A673 (cell line): ENCODE data around the gene PGBD5. TPM values are rescaled to one million over a fixed set of nuclear protein-coding genes. Genes with fewer than 3 reads are reported as not detected.

Experiments
- BruUV-seq: library from RNA; stranded (reverse); fragments of 400-500 nt; replicated peaks from 2 replicates; lab custom pipeline; 2021; lab: Mats Ljungman, UMichigan
- CTCF ChIA-PET: fragments of 300-600 bp; sonication (Branson Sonifier 250); formaldehyde crosslinking; loops from one replicate; lab custom pipeline; 2022; ENCODE audit warnings: antibody characterized with exemption; lab: Charles Lee
- POLR2A ChIA-PET: fragments of 300-600 bp; sonication (Branson Sonifier 250); formaldehyde crosslinking; loops from one replicate; lab custom pipeline; 2022; ENCODE audit warnings: antibody characterized with exemption; ENCODE audit not compliant: low non-redundant PET; lab: Charles Lee
- DNase-seq: peaks from one replicate; pipeline ENCODE4 v3.0.0-alpha.2; 2015; ENCODE audit warnings: low spot score
- H3K27ac ChIP-seq: fragments of 200-600 bp; sonication (generic); 2 replicates; pipeline ENCODE4 v1.5.1; 2016; ENCODE audit warnings: mixed run types, low read depth, mild to moderate bottlenecking, mixed read lengths, antibody characterized with exemption, low read length; ENCODE audit not compliant: poor library complexity, severe bottlenecking
- H3K27me3 ChIP-seq: fragments of 200-600 bp; sonication (generic); replicated peaks from 2 replicates; pipeline ENCODE4 v1.6.1; 2017; ENCODE audit warnings: mixed run types, low read depth, mild to moderate bottlenecking, mixed read lengths, antibody characterized with exemption, low read length; ENCODE audit not compliant: insufficient read depth, poor library complexity
- H3K36me3 ChIP-seq: fragments of 200-600 bp; sonication (generic); 2 replicates; pipeline ENCODE4 v1.6.1; 2016; ENCODE audit warnings: mixed run types, mild to moderate bottlenecking, mixed read lengths, antibody characterized with exemption, low read length; ENCODE audit not compliant: insufficient read depth, poor library complexity, severe bottlenecking
- H3K4me1 ChIP-seq: fragments of 200-600 bp; sonication (generic); 2 replicates; pipeline ENCODE4 v1.6.1; 2017; ENCODE audit warnings: mixed run types, mild to moderate bottlenecking, mixed read lengths, antibody characterized with exemption, low read length; ENCODE audit not compliant: insufficient read depth, poor library complexity, severe bottlenecking
- H3K4me3 ChIP-seq: fragments of 200-600 bp; sonication (generic); 2 replicates; pipeline ENCODE4 v1.5.1; 2016; ENCODE audit warnings: low read depth, mixed run types, mild to moderate bottlenecking, mixed read lengths, low read length; ENCODE audit not compliant: poor library complexity, severe bottlenecking
- H3K9me3 ChIP-seq: fragments of 200-600 bp; sonication (generic); 2 replicates; pipeline ENCODE4 v1.6.1; 2016; ENCODE audit warnings: mixed run types, low read depth, mild to moderate bottlenecking, mixed read lengths, antibody characterized with exemption, low read length; ENCODE audit not compliant: poor library complexity, severe bottlenecking
- EZH2 ChIP-seq: fragments of 200-600 bp; sonication (generic); IDR thresholded peaks from 2 replicates; pipeline ENCODE4 v1.6.1; 2017; ENCODE audit warnings: borderline replicate concordance, low read depth, mild to moderate bottlenecking, mixed read lengths, antibody characterized with exemption, low read length; ENCODE audit not compliant: poor library complexity, severe bottlenecking
- intact Hi-C: fragments of 100-400 bp; cut with micrococcal nuclease; formaldehyde crosslinking; loops from one replicate; pipeline ENCODE4 v1.10.0; 2022; ENCODE audit not compliant: unreplicated experiment
- total RNA-seq: library from RNA; stranded (reverse); gene quantifications from 2 replicates; pipeline ENCODE4 v1.2.3, GENCODE V29; 2021
- TF ChIP-seq, protein P1 (sequence below): fragments of 300-800, 200-600 bp; sonication (generic); conservative IDR thresholded peaks from 2 replicates; pipeline ENCODE4 v1.5.1; 2017; ENCODE audit warnings: low read depth, mild to moderate bottlenecking, antibody characterized with exemption, low read length, moderate library complexity, mixed read lengths

PGBD5 gene
- total RNA-seq, 1 experiment from 2014 or later: 0.52 TPM

DNA sequence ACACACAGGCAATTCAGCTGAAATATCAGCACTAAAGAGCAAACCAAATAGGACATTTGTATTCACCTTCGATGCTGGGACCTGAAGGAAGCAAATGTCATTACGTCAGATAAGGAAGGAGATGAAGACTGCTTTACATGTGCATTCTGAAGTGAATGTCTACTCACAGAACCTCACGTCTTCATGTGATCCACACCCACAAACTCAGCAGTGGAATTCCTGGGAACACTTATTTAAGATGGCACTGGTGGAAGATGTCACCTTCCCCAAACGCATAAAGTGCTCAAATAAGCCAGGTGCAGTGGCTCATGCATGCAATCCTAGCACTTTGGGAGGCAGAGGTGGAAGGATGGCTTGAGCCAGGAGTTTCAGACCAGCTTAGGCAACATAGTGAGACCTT, 11.4 kb downstream of the PGBD5 start:
- Histone ChIP-seq H3K4me3 (no peak overlapping the region), H3K27ac (no peak overlapping the region), H3K4me1 (no peaks in the 10 kb centered on the region), H3K27me3 (peaks cover 49% of the 10 kb centered on the region), H3K9me3 (no peaks in the 10 kb centered on the region), H3K36me3 (no peaks in the 10 kb centered on the region)
- no peak for DNase-seq
- intact Hi-C loops: no loop called here
- TF ChIP-seq, protein P1, sequence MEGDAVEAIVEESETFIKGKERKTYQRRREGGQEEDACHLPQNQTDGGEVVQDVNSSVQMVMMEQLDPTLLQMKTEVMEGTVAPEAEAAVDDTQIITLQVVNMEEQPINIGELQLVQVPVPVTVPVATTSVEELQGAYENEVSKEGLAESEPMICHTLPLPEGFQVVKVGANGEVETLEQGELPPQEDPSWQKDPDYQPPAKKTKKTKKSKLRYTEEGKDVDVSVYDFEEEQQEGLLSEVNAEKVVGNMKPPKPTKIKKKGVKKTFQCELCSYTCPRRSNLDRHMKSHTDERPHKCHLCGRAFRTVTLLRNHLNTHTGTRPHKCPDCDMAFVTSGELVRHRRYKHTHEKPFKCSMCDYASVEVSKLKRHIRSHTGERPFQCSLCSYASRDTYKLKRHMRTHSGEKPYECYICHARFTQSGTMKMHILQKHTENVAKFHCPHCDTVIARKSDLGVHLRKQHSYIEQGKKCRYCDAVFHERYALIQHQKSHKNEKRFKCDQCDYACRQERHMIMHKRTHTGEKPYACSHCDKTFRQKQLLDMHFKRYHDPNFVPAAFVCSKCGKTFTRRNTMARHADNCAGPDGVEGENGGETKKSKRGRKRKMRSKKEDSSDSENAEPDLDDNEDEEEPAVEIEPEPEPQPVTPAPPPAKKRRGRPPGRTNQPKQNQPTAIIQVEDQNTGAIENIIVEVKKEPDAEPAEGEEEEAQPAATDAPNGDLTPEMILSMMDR: no peak
- no peak for TF ChIP-seq EZH2
- no TSS peak for BruUV-seq
- ChIA-PET CTCF (no interaction called here), POLR2A (no interaction called here)

DNA sequence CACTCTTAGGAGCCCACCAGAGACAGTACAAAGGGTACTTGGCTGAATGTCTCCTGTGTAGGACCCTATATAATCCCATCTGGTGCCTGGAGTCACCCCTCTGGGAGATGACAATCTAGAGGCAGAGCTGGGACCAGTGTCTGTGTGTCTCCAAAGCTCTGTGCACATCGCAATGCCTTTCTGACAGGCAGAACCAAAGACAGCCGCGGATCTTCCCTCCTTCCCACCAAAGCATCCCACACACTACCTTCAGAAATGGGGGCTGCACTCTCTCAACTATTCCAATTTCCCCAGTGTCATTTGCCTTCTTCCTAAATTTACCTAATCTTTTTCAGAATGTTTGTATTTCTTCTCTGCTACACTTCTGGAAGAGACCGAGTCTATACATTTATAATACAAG, 12.0 kb downstream of the PGBD5 start:
- H3K27ac ChIP-seq: no peak overlapping the region
- no peak for DNase-seq
- POLR2A ChIA-PET: no interaction called here
- no peaks in the 10 kb centered on the region for H3K4me1 ChIP-seq
- TF ChIP-seq EZH2: no peak
- TF ChIP-seq, protein P1: no peak
- intact Hi-C loops: no loop called here
- no peaks in the 10 kb centered on the region for H3K9me3 ChIP-seq
- no peak overlapping the region for H3K4me3 ChIP-seq
- CTCF ChIA-PET: no interaction called here
- peaks cover 51% of the 10 kb centered on the region for H3K27me3 ChIP-seq
- no peaks in the 10 kb centered on the region for H3K36me3 ChIP-seq
- BruUV-seq: no TSS peak

DNA sequence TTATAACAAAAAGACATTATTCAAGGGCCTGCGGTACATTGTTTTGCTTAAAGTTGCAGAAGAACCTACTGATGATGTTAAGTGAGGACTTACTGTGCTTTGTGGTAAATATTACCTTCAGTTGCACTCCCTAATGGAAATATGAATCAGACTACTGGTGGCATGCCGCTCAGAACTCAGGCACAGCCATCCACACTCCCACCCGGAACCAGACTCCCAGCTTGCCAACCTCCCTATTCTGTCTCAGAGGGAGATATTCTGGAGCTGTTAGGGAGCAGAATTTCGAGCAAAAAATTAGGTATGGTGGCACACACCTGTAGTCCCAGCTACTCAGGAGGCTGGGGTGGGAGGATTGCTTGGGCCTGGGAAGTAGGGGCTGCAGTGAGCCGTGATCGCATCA, 13.1 kb downstream of the PGBD5 start:
- intact Hi-C loops: no loop called here
- Histone ChIP-seq H3K27me3 (peaks cover 51% of the 10 kb centered on the region), H3K27ac (no peak overlapping the region), H3K4me3 (no peak overlapping the region), H3K9me3 (no peaks in the 10 kb centered on the region), H3K36me3 (no peaks in the 10 kb centered on the region), H3K4me1 (no peaks in the 10 kb centered on the region)
- TF ChIP-seq EZH2: no peak
- TF ChIP-seq, protein P1: no peak
- ChIA-PET CTCF (no interaction called here), POLR2A (no interaction called here)
- BruUV-seq: no TSS peak
- DNase-seq: no peak
